Hair follicle dermal papilla cell (primary cell): ENCODE measurements around the gene USF3. TPM values are rescaled to one million over a fixed set of nuclear protein-coding genes. Genes with fewer than 3 reads are reported as not detected.

Source experiments
- small RNA-seq: library from RNA; depleted of rRNA; stranded (forward); fragments of <200 nt; gene quantifications from one replicate; pipeline ENCODE3, GENCODE V24; 2012
- total RNA-seq: library from RNA; depleted of rRNA; stranded (reverse); fragments of >200 nt; gene quantifications from 2 replicates; pipeline ENCODE4 v1.2.3, GENCODE V29; 2012

USF3 gene
- 11.2 and 14.9 TPM in 2 replicates for total RNA-seq

GRCh38 chr3:113695786-113696645 lies at the start of gene USF3:
USF3 (minus strand) TSS chr3:113696642; CDS start chr3:113674878, 21,764 bp downstream.

GRCh38 chr3:113745756-113746547 lies 49.5 kb upstream of the USF3 start, which contains the start of gene NAA50:
NAA50 (minus strand) TSS chr3:113746249; CDS start chr3:113745949, 300 bp downstream.

Small RNA genes within 50 kb of the gene (small RNA-seq; reads per million reads assigned to genes)
- gene RN7SL767P, result not detected

Other genes starting within 250 kb of the USF3 start
- gene SPICE1, start 181.5 kb downstream of the USF3 start, total RNA-seq, result 12.8 and 17.5 TPM in 2 replicates
- gene SIDT1, start 164.1 kb downstream of the USF3 start, total RNA-seq, result not detected in 2 replicates
- gene NAA50, start 49.6 kb upstream of the USF3 start, total RNA-seq, result 198 and 206 TPM in 2 replicates
- 119 and 126 TPM in 2 replicates for gene ATP6V1A, start 50.4 kb upstream of the USF3 start, total RNA-seq
- 1.7 and 2.4 TPM in 2 replicates for gene GRAMD1C, start 142.1 kb upstream of the USF3 start, total RNA-seq